Measurements from ENCODE around the gene FMOD. TPM values are rescaled to one million over a fixed set of nuclear protein-coding genes. Genes with fewer than 3 reads are reported as not detected.

The FMOD gene
- total and polyA plus RNA-seq, 2 donors (not counting 3 experiments of a cell fraction or from before 2014, with no cell fraction given) = 0.11 to 0.12 TPM

DNA sequence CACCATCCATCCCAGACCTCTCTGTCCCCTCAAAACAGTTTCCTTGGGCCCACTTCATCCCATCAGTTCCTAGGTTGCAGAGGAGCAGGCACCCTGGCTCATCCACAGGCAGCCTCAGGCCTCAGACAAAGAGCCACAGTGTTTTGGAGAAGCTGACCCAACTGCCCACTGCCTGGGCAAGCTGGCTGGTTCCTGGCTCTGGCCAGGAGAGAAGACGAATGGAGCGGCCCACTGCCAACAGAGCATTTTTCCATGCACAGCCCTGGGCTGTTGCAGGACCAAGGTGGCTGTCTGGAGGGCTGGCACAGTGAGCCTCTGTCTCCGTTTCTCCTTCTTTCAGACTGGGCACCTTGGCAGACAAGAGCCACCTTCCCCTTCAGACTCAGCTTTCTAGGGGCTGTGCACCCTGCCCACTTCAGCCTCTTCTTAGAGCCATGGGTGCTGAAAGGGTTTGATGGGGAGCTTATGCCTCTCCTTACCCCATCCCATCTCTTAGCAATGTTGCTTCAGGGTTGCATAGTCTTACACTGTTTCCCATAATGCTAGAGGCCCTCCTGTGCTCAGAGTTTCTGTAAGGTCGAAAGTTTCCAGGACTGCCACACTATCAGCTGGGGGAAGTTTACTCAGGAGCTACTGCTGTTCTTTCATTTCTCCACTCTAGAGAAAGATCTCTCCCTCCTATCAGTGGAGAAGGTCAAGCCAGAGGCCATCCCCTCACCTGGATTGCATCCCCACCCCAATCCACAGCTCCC is 973 bp downstream of the FMOD start:
- Histone ChIP-seq H3K4me1 (ENCODE audit: control insufficient read depth, extremely low read depth, insufficient read depth, low read length) (no peaks in the 10 kb centered on the region), H3K27ac (ENCODE audit: insufficient read depth, low read depth, low read length) (no peak overlapping the region), H3K9me3 (replicated peaks; ENCODE audit: control insufficient read depth, insufficient read depth, low read length) (no peaks in the 10 kb centered on the region), H3K4me2 (ENCODE audit: insufficient read depth, low read length) (no peak overlapping the region), H3K79me2 (ENCODE audit: control insufficient read depth, insufficient read depth, low read length) (no peaks in the 10 kb centered on the region), H3K9me1 (replicated peaks; ENCODE audit: control insufficient read depth, extremely low read depth, insufficient read depth, low read length) (no peaks in the 10 kb centered on the region), H3K27me3 (ENCODE audit: control insufficient read depth in 2 of 2, insufficient read depth in 2 of 2, low read length in 2 of 2) (peaks cover 2 to 29% of the 10 kb centered on the region in 2 experiments), H3K36me3 (ENCODE audit: control insufficient read depth in 2 of 2, extremely low read depth in 1 of 2, insufficient read depth in 2 of 2, low read length in 2 of 2) (no peaks in the 10 kb centered on the region), H4K20me1 (replicated peaks; ENCODE audit: control insufficient read depth, extremely low read depth, insufficient read depth, low read length) (no peaks in the 10 kb centered on the region), H3K4me3 (replicated peaks in 1 of 3; ENCODE audit: insufficient read depth in 1 of 3, low read depth in 1 of 3, low read length in 3 of 3) (no peak overlapping the region), H3K9ac (replicated peaks; ENCODE audit: extremely low read depth, insufficient read depth, low read length) (no peak overlapping the region), H2AFZ (ENCODE audit: low read depth, low read length) (no peak overlapping the region)
- CTCF ChIA-PET = interaction anchor here (1.2 to 30.6 kb wide), 4 partner anchors 8 to 91 kb away, joined by 4 to 1014 read pairs (median 38); no protein-coding TSS in a partner anchor
- intact Hi-C loops (cut with micrococcal nuclease) = no loop called here
- POLR2A ChIA-PET = no interaction called here
- dilution Hi-C loops (cut with MboI; ENCODE audit: extremely low pct_ligation_motif_present, low sequenced_read_pairs) = no loop called here
- no TSS peak for BruUV-seq (replicated peaks)
- FAIRE-seq (no peak), DNase-seq (ENCODE audit: low read depth, low spot score) (no peak)
- TF ChIP-seq GATA2 (IDR thresholded peaks at IDR 0.05; ENCODE audit: insufficient read depth, insufficient read length, low read depth, low read length) (no peak), MYC (IDR thresholded peaks at IDR 0.05; ENCODE audit: low read depth, low read length) (no peak), POLR2AphosphoS5 (IDR thresholded peaks at IDR 0.05; ENCODE audit: insufficient read depth, low read depth, low read length) (no peak), POLR2A (IDR thresholded peaks at IDR 0.05; ENCODE audit: low read depth, low read length) (no peak), FOS (IDR thresholded peaks at IDR 0.05; ENCODE audit: borderline replicate concordance, insufficient read depth, low read length) (no peak), EZH2 (IDR thresholded peaks at IDR 0.05; ENCODE audit: borderline replicate concordance, low read depth, low read length, severe bottlenecking) (no peak), JUN (IDR thresholded peaks at IDR 0.05; ENCODE audit: borderline replicate concordance, insufficient read depth, insufficient read length, low read depth) (no peak)
- TF ChIP-seq, protein P1, sequence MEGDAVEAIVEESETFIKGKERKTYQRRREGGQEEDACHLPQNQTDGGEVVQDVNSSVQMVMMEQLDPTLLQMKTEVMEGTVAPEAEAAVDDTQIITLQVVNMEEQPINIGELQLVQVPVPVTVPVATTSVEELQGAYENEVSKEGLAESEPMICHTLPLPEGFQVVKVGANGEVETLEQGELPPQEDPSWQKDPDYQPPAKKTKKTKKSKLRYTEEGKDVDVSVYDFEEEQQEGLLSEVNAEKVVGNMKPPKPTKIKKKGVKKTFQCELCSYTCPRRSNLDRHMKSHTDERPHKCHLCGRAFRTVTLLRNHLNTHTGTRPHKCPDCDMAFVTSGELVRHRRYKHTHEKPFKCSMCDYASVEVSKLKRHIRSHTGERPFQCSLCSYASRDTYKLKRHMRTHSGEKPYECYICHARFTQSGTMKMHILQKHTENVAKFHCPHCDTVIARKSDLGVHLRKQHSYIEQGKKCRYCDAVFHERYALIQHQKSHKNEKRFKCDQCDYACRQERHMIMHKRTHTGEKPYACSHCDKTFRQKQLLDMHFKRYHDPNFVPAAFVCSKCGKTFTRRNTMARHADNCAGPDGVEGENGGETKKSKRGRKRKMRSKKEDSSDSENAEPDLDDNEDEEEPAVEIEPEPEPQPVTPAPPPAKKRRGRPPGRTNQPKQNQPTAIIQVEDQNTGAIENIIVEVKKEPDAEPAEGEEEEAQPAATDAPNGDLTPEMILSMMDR (IDR thresholded peaks at IDR 0.05; ENCODE audit: extremely low read depth in 1 of 2, insufficient read depth in 1 of 2, low read depth in 1 of 2, low read length in 2 of 2) = no peak
- TF ChIP-seq, protein P2, sequence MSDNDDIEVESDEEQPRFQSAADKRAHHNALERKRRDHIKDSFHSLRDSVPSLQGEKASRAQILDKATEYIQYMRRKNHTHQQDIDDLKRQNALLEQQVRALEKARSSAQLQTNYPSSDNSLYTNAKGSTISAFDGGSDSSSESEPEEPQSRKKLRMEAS (IDR thresholded peaks at IDR 0.05; ENCODE audit: insufficient read depth, insufficient read length) = no peak
